ENCODE measurements around the gene NENF. TPM values are rescaled to one million over a fixed set of nuclear protein-coding genes. Genes with fewer than 3 reads are reported as not detected.
A peak's percentile ranks its signal among the peaks of the same experiment; 100 is the strongest.
"Not testable (repeated sequence)": the region's sequence is repeated elsewhere in the genome, so short reads cannot be mapped to it uniquely, and the experiment has no call there.

Gene NENF
- total RNA-seq, 1 donor from 2014 or later = 26.6 TPM

DNA sequence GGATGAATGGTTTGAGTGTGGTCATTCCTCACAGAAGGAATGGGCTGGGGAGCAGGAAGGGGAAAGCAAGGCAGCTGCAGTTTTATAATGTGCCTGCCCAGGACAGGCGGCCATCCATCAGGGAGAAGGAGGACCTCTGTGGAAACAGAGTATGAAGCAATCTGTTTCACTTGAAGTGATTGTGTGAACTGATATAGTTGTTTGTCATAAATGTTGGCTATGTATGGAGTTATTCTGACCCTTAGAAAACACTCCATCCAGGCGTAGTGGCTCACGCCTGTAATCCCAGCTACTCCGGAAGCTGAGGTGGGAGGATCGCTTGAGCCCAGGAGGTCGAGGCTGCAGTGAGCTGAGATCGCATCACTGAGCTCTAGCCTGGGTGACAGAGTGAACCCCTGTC, 46.5 kb downstream of the NENF start:
- H3K27me3 Mint-ChIP-seq = peaks cover 11% of the 10 kb centered on the region
- peak overlapping the region; percentile 55 for H3K27ac Mint-ChIP-seq
- no peaks in the 10 kb centered on the region for H3K9me3 Mint-ChIP-seq (ENCODE audit: low read depth)

DNA sequence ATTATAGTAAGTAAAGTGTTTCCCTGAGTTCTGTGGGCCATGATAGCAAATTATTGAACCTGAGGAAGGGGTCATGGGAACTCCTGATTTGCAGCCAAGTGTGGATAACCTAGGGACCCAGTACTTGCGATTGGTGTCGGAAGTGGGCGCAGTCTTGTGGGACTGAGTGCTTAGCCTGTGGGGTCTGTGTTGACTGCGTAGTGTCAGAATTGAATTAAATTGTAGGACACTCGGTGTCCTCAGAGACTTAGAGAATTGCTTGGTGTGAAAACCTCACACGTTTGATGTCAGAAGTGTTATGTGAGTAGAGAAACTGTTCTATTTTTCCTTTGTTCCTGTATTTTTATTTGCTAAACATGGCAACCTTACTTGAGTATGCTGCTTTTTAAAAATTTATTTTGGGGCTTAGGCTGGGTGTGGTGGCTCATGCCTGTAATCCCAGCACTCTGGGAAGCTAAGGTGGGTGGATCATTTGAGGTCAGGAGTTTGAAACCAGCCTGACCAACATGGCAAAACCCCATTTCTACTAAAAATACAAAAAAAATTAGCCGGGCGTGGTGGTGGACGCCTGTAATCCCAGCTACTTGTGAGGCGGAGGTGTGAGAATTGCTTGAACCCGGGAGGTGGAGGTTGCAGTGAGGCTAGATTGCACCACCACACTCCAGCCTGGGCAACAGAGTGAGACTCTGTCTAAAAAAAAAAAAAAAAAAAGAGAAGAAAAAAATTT, 48.2 kb downstream of the NENF start:
- not testable (repeated sequence) for H3K4me3 Mint-ChIP-seq (ENCODE audit: low read depth); H3K36me3 Mint-ChIP-seq (ENCODE audit: insufficient read depth); DNase-seq (ENCODE audit: low spot score, unreplicated experiment); H3K27ac Mint-ChIP-seq; H3K4me1 Mint-ChIP-seq (ENCODE audit: low read depth); H3K9me3 Mint-ChIP-seq (ENCODE audit: low read depth)
- peaks cover 11% of the 10 kb centered on the region for H3K27me3 Mint-ChIP-seq

More for the DNA sequence above, 46.5 kb downstream of the NENF start:
- H3K4me1 Mint-ChIP-seq (ENCODE audit: low read depth) = no peaks in the 10 kb centered on the region
- H3K4me3 Mint-ChIP-seq (ENCODE audit: low read depth) = no peak overlapping the region
- DNase-seq (ENCODE audit: low spot score, unreplicated experiment) = no peak
- H3K36me3 Mint-ChIP-seq (ENCODE audit: insufficient read depth) = no peaks in the 10 kb centered on the region
- TF ChIP-seq, protein P1, sequence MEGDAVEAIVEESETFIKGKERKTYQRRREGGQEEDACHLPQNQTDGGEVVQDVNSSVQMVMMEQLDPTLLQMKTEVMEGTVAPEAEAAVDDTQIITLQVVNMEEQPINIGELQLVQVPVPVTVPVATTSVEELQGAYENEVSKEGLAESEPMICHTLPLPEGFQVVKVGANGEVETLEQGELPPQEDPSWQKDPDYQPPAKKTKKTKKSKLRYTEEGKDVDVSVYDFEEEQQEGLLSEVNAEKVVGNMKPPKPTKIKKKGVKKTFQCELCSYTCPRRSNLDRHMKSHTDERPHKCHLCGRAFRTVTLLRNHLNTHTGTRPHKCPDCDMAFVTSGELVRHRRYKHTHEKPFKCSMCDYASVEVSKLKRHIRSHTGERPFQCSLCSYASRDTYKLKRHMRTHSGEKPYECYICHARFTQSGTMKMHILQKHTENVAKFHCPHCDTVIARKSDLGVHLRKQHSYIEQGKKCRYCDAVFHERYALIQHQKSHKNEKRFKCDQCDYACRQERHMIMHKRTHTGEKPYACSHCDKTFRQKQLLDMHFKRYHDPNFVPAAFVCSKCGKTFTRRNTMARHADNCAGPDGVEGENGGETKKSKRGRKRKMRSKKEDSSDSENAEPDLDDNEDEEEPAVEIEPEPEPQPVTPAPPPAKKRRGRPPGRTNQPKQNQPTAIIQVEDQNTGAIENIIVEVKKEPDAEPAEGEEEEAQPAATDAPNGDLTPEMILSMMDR (IDR thresholded peaks at IDR 0.05; ENCODE audit: unreplicated experiment) = no peak

DNA sequence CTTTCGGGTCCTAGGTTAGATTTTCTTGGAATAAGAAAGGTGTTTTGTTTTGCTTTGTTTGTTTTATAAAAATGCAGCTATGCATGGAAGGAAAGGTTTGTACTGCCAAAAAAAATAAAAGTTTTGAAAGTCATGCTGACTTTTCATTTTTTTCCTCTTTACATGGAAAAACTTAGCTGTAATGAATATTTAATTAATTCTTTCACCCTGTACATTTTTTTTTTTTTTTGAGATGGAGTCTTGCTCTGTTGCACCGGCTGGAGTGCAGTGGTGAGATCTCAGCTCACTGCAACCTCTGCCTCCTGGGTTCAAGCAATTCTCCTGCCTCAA, 48.7 kb downstream of the NENF start:
- TF ChIP-seq, protein P1 (IDR thresholded peaks at IDR 0.05; ENCODE audit: unreplicated experiment) = no peak
- Mint-ChIP-seq H3K9me3 (ENCODE audit: low read depth) (no peaks in the 10 kb centered on the region), H3K4me1 (ENCODE audit: low read depth) (peaks cover 14% of the 10 kb centered on the region), H3K27ac (no peak overlapping the region), H3K4me3 (ENCODE audit: low read depth) (no peak overlapping the region), H3K36me3 (ENCODE audit: insufficient read depth) (no peaks in the 10 kb centered on the region), H3K27me3 (peaks cover 11% of the 10 kb centered on the region)
- DNase-seq (ENCODE audit: low spot score, unreplicated experiment) = no peak

DNA sequence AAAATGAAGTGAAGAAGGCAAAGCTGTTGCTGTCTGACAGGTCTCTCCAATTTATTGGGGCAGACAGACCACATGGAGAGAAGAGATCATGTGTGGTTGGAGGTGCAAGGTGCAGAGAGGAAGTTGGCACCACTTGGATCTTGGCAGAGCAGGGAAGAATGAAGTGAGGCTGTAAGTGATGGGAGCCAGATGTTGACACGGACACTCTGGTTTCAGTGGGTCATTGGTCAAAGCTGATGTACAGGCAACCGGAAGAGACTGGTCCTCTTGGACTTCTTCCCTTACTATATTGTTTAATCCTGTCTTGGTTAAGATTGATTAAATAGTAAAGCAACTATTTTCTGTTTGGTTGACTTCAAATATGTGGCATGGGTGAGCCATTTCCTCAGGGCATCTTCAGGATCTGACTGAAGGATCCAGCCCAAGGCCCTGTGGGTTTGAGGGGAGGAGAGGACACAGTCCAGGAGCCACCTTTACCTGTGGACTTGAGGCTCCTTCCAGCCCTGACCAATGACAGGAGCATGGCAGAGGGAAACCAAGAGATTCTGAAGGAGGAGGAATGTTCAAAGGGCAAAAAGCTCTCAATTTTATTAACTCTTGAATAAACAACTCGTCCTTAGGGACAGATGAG, 49.4 kb downstream of the NENF start:
- H3K27me3 Mint-ChIP-seq = peaks cover 9% of the 10 kb centered on the region
- H3K27ac Mint-ChIP-seq = no peak overlapping the region
- peaks cover 20% of the 10 kb centered on the region for H3K4me1 Mint-ChIP-seq (ENCODE audit: low read depth)
- no peaks in the 10 kb centered on the region for H3K9me3 Mint-ChIP-seq (ENCODE audit: low read depth)
- no peak for DNase-seq (ENCODE audit: low spot score, unreplicated experiment)
- TF ChIP-seq, protein P1 (IDR thresholded peaks at IDR 0.05; ENCODE audit: unreplicated experiment) = no peak
- no peaks in the 10 kb centered on the region for H3K36me3 Mint-ChIP-seq (ENCODE audit: insufficient read depth)
- no peak overlapping the region for H3K4me3 Mint-ChIP-seq (ENCODE audit: low read depth)

DNA sequence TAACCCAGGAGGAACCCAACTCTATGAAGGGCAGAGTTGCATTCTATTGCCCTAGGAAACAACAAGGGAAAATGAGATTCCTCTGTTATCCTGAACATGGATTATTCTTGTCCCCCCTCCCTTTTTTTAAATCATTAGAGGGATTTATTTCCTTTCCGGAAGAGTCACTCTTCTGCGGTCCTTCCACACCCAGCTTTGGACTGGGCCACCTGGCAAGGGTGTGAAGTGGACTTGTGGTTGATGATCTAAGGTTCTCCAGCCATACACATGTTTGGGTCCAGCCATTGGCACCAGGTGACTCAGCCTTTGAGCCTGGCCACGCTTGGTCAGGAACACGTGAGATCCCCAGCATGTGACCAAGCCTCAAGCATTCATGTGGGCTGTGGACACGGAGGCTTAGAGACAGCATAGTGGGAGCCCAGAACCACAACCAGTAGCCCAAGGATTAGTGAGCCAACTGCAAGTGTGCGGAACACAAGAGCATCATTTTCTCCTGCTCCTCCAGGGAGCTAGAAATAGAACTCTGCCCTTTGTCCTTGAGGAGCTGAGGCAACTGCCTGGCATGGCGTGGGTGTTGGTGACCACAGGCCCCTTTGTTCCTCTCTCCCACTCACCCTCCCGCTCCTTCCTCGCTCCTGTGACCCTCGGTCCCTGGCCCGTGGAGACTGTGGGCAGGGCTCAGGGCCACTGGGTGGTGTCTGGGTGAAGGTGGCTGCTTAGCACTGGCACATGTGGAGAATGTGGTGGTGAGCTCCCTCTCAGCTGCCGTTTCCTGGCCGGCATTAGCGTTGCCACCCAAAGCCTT, 50.1 kb downstream of the NENF start:
- Mint-ChIP-seq H3K4me3 (ENCODE audit: low read depth) (no peak overlapping the region), H3K9me3 (ENCODE audit: low read depth) (no peaks in the 10 kb centered on the region), H3K27ac (no peak overlapping the region), H3K4me1 (ENCODE audit: low read depth) (peaks cover 27% of the 10 kb centered on the region), H3K27me3 (peaks cover 9% of the 10 kb centered on the region), H3K36me3 (ENCODE audit: insufficient read depth) (no peaks in the 10 kb centered on the region)
- DNase-seq (ENCODE audit: low spot score, unreplicated experiment) = no peak
- TF ChIP-seq, protein P1 (IDR thresholded peaks at IDR 0.05; ENCODE audit: unreplicated experiment) = no peak

Measured in progenitor cell of endocrine pancreas (in vitro differentiated cells).